K562 (cell line): ENCODE results near the gene SNX9. TPM values are rescaled to one million over a fixed set of nuclear protein-coding genes. Genes with fewer than 3 reads are reported as not detected.

ENCODE experiments used
- ARID1B ChIP-seq: fragments of 450-650 bp; IDR thresholded peaks from 2 replicates; pipeline ENCODE4 v1.6.1; 2016; ENCODE audit warnings: antibody characterized with exemption, mild to moderate bottlenecking, inconsistent platforms
- ATF2 ChIP-seq: sonication (generic); formaldehyde crosslinking; IDR thresholded peaks from 2 replicates; pipeline ENCODE4 v1.8.1; 2022; ENCODE audit warnings: missing genetic modification reagents
- BRD4 ChIP-seq: fragments of 200-600 bp; sonication (generic); IDR thresholded peaks from 2 replicates; pipeline ENCODE4 v1.6.1; 2017; ENCODE audit warnings: inconsistent platforms
- BRD9 ChIP-seq: fragments of 450-650 bp; IDR thresholded peaks from 2 replicates; pipeline ENCODE4 v1.6.1; 2018; ENCODE audit warnings: low read depth; ENCODE audit not compliant: partially characterized antibody
- CBX5 ChIP-seq: IDR thresholded peaks from 2 replicates; pipeline ENCODE4 v1.6.1; 2014; ENCODE audit warnings: low read depth, borderline replicate concordance
- CXXC5 ChIP-seq: fragments of 250-450 bp; sonication (Bioruptor Pico); IDR thresholded peaks from 2 replicates; pipeline ENCODE4 v1.8.0; 2022; ENCODE audit warnings: inconsistent platforms, mild to moderate bottlenecking, moderate library complexity
- E2F6 ChIP-seq, 2 experiments: IDR thresholded peaks; 2 replicates each; pipeline ENCODE4 v1.6.1; 2011; ENCODE audit warnings: borderline replicate concordance in 1 of 2, control low read depth in 1 of 2, low read depth in 1 of 2, low read length in 1 of 2, mild to moderate bottlenecking in 1 of 2, mixed read lengths in 1 of 2, moderate library complexity in 1 of 2; ENCODE audit not compliant: insufficient read depth in 1 of 2, insufficient read length in 1 of 2, poor library complexity in 1 of 2, severe bottlenecking in 1 of 2; ENCODE audit errors: extremely low read depth in 1 of 2
- ETV6 ChIP-seq, 3 experiments: fragments of 150-350 bp in 1 of 3; sonication (generic) in 1 of 3; formaldehyde crosslinking in 1 of 3; IDR thresholded peaks; 2 replicates each; pipeline versions ENCODE4 v1.6.1 to v1.8.0; 2014 to 2022; ENCODE audit warnings: borderline replicate concordance in 2 of 3, low read depth in 2 of 3, antibody characterized with exemption in 1 of 3, low read length in 1 of 3, mild to moderate bottlenecking in 1 of 3, missing genetic modification reagents in 1 of 3
- GTF2F1 ChIP-seq: IDR thresholded peaks from 2 replicates; pipeline ENCODE4 v1.6.1; 2011; ENCODE audit warnings: low read depth, low read length, improper control_type of control experiment
- HDAC6 ChIP-seq: IDR thresholded peaks from 2 replicates; pipeline ENCODE4 v1.6.1; 2012; ENCODE audit warnings: low read depth, mild to moderate bottlenecking, control low read depth, inconsistent platforms, low read length, moderate library complexity
- HNRNPL ChIP-seq: fragments of 200-400 bp; formaldehyde crosslinking; IDR thresholded peaks from 2 replicates; pipeline ENCODE4 v1.6.1; 2017; ENCODE audit warnings: low read depth, mild to moderate bottlenecking, low read length
- HNRNPUL1 ChIP-seq: fragments of 200-400 bp; formaldehyde crosslinking; IDR thresholded peaks from 2 replicates; pipeline ENCODE4 v1.6.1; 2017; ENCODE audit warnings: low read length
- KLF10 ChIP-seq: fragments of 250-450 bp; sonication (Bioruptor Pico); IDR thresholded peaks from 2 replicates; pipeline ENCODE4 v1.6.1; 2021; ENCODE audit warnings: matching md5 sums
- NR2C2 ChIP-seq, 2 experiments: fragments of 200-800 bp in 1 of 2; sonication (Bioruptor generic) in 1 of 2; sonication (generic) in 1 of 2; formaldehyde crosslinking in 1 of 2; IDR thresholded peaks; 2 replicates each; pipeline versions ENCODE4 v1.6.1 to v1.8.0; 2016 to 2022; ENCODE audit warnings: mild to moderate bottlenecking in 1 of 2, missing compliant biosample characterization in 1 of 2, missing genetic modification characterization in 1 of 2, missing genetic modification reagents in 1 of 2
- PRPF4 ChIP-seq: fragments of 200-400 bp; formaldehyde crosslinking; IDR thresholded peaks from one replicate; pipeline ENCODE4 v1.6.1; 2017; ENCODE audit warnings: low read length, low read depth, mild to moderate bottlenecking; ENCODE audit not compliant: insufficient read depth, poor library complexity, severe bottlenecking
- RB1 ChIP-seq: fragments of 450-650 bp; IDR thresholded peaks from 2 replicates; pipeline ENCODE4 v1.6.1; 2017; ENCODE audit warnings: low read depth, mild to moderate bottlenecking
- SRF ChIP-seq, 2 experiments: fragments of 250-450, 450-650 bp in 1 of 2; sonication (Bioruptor Pico) in 1 of 2; sonication (generic) in 1 of 2; formaldehyde crosslinking; IDR thresholded peaks; 2 replicates each; pipeline versions ENCODE4 v1.5.0 to v1.5.1; 2020 to 2022; ENCODE audit warnings: mild to moderate bottlenecking in 1 of 2, missing genetic modification reagents in 1 of 2
- TAF1 ChIP-seq: IDR thresholded peaks from 2 replicates; pipeline ENCODE4 v1.6.1; 2011; ENCODE audit warnings: mild to moderate bottlenecking, low read length, moderate library complexity; ENCODE audit not compliant: insufficient read depth, control insufficient read depth, severe bottlenecking; ENCODE audit errors: extremely low read depth
- TRIM24 ChIP-seq, 2 experiments: fragments of 450-650 bp; IDR thresholded peaks; 2 replicates each; pipeline ENCODE4 v1.6.1; 2016
- USF1 ChIP-seq: sonication (generic); formaldehyde crosslinking; IDR thresholded peaks from 2 replicates; pipeline ENCODE4 v1.9.0; 2022; ENCODE audit warnings: mild to moderate bottlenecking, missing genetic modification reagents
- WHSC1 ChIP-seq: IDR thresholded peaks from one replicate; pipeline ENCODE4 v1.6.1; 2012; ENCODE audit warnings: low read length, control low read depth, inconsistent platforms
- ZNF175 ChIP-seq: fragments of 200-800 bp; sonication (Bioruptor generic); IDR thresholded peaks from 2 replicates; pipeline ENCODE4 v1.6.1; 2016; ENCODE audit warnings: low read depth, mild to moderate bottlenecking, missing genetic modification characterization, missing compliant biosample characterization
- ZNF311 ChIP-seq: fragments of 250-450 bp; sonication (Bioruptor Pico); IDR thresholded peaks from 2 replicates; pipeline ENCODE4 v1.4.0; 2020; ENCODE audit warnings: mild to moderate bottlenecking, moderate library complexity
- polyA plus RNA-seq, 8 experiments: library from polyadenylated mRNA; depleted of rRNA in 4 of 8; stranded (reverse) in 5 of 8; unstranded in 3 of 8; fragments of >200 nt; fragmentation: Nextera tagmentation in 2 of 8; fragmentation: Illumina TruSeq in 1 of 8; extraction: Ambion mirVana in 2 of 8; extraction: Trizol in 1 of 8; gene quantifications; 2 replicates each; pipeline versions ENCODE4 v1.2.1 to v1.2.3, GENCODE V29; 2011 to 2014; ENCODE audit warnings: inconsistent platforms in 1 of 8, missing spikeins in 1 of 8
- total RNA-seq, 7 experiments: library from RNA; depleted of rRNA in 6 of 7; stranded (reverse); fragments of >200 nt in 6 of 7; fragmentation: Illumina TruSeq in 2 of 7; extraction: Trizol in 2 of 7; gene quantifications; 2 replicates each; pipeline versions ENCODE4 v1.2.1 to v1.2.3, GENCODE V29; 2011 to 2021; ENCODE audit warnings: low replicate concordance in 1 of 7
- TF ChIP-seq, protein P1 (sequence below): fragments of 250-450 bp; sonication (Bioruptor Pico); IDR thresholded peaks from 2 replicates; pipeline ENCODE4 v1.4.0; 2020; ENCODE audit warnings: mild to moderate bottlenecking

SNX9 gene
- total and polyA plus RNA-seq, 9 of the 15 experiments (the other 6 are each of a cell fraction or from before 2014, with no cell fraction given) = 6.0 to 81.7 (median 57.1) TPM

DNA sequence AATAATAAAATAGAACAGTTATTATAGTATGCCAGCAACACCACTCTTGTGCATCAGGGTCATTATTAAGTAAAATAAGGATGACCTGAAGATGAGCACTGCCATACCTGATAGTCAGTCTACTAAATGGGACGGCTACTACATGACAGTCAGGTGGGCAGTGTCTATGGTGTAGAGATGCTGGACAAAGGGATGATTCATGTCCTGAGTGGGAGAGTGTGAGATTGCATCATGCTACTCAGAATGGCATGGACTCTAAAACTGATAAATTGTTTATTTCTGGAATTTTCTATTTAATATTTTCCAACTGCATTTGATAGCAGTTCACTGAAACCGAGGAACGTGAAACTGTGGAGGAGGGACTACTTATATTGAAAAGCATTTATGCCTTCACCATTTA is 38.8 kb downstream of the SNX9 start (continued):
- TF ChIP-seq ARID1B (peak; percentile 32), GTF2F1 (no peak), HNRNPUL1 (no peak), ZNF175 (CRISPR knock-in tag) (no peak), RB1 (no peak), HNRNPL (no peak), ETV6 (IDR thresholded peaks at IDR 0.05; ENCODE audit: borderline replicate concordance in 1 of 2, low read depth in 2 of 2, low read length in 1 of 2) (no peak), ETV6 (CRISPR knock-in tag; IDR thresholded peaks at IDR 0.05; ENCODE audit: borderline replicate concordance) (no peak), BRD9 (peak; percentile 28), SRF (CRISPR knock-in tag; IDR thresholded peaks at IDR 0.05) (no peak), CBX5 (no peak), KLF10 (CRISPR knock-in tag) (no peak), WHSC1 (no peak), ZNF311 (CRISPR knock-in tag) (no peak), BRD4 (no peak), HDAC6 (no peak), TRIM24 (IDR thresholded peaks at IDR 0.05) (peak; percentile 38 to 78; a peak in 3 of 4 replicates), USF1 (CRISPR knock-in tag) (no peak; the same call in 1 of the 2 replicates), TAF1 (no peak), E2F6 (IDR thresholded peaks at IDR 0.05; ENCODE audit: borderline replicate concordance in 1 of 2, extremely low read depth in 1 of 2, insufficient read depth in 1 of 2, insufficient read length in 1 of 2, low read depth in 1 of 2, low read length in 1 of 2, poor library complexity in 1 of 2, severe bottlenecking in 1 of 2) (no peak), CXXC5 (CRISPR knock-in tag) (no peak), NR2C2 (CRISPR knock-in tag; IDR thresholded peaks at IDR 0.05) (no peak), NR2C2 (tag; IDR thresholded peaks at IDR 0.05) (0 out of 2 replicates have a peak, but pooled peaks have one; percentile 14), ATF2 (no peak), PRPF4 (no peak)
- TF ChIP-seq, protein P1, sequence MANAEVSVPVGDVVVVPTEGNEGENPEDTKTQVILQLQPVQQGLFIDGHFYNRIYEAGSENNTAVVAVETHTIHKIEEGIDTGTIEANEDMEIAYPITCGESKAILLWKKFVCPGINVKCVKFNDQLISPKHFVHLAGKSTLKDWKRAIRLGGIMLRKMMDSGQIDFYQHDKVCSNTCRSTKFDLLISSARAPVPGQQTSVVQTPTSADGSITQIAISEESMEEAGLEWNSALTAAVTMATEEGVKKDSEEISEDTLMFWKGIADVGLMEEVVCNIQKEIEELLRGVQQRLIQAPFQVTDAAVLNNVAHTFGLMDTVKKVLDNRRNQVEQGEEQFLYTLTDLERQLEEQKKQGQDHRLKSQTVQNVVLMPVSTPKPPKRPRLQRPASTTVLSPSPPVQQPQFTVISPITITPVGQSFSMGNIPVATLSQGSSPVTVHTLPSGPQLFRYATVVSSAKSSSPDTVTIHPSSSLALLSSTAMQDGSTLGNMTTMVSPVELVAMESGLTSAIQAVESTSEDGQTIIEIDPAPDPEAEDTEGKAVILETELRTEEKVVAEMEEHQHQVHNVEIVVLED (CRISPR knock-in tag) = no peak
